MM.1S (cell line): ENCODE measurements around the gene RDH13.

Experiments used
- CTCF ChIP-seq: fragments of 300-600 bp; sonication (generic); IDR thresholded peaks from 2 replicates; pipeline ENCODE4 v1.5.1; 2016; ENCODE audit warnings: antibody characterized with exemption, low read length, mixed read lengths
- EZH2phosphoT487 ChIP-seq: fragments of 300-600 bp; sonication (generic); IDR thresholded peaks from 2 replicates; pipeline ENCODE4 v1.6.1; 2018; ENCODE audit warnings: antibody characterized with exemption, low read length

- no peak for TF ChIP-seq CTCF
- TF ChIP-seq EZH2phosphoT487, result no peak
Observed at GRCh38 chr19:55090564-55090963, 27.6 kb upstream of the RDH13 start.
